GM23338 (cell line): ENCODE results near the gene TBX18. TPM values are rescaled to one million over a fixed set of nuclear protein-coding genes. Genes with fewer than 3 reads are reported as not detected.

ENCODE experiments used
- ATAC-seq: fragments of 200-7000 bp; cut with Tn5 transposase; 3 replicates; pipeline ENCODE4 v1.9.1; 2020
- DNase-seq: peaks from one replicate; pipeline ENCODE4 v3.0.0-alpha.2; 2015; ENCODE audit warnings: low spot score
- H2AFZ ChIP-seq: fragments of 200-600 bp; sonication (generic); 2 replicates; pipeline ENCODE4 v1.8.0; 2016; ENCODE audit warnings: antibody characterized with exemption, mild to moderate bottlenecking, moderate library complexity
- H3F3A ChIP-seq: fragments of 200-600 bp; sonication (generic); replicated peaks from 2 replicates; pipeline ENCODE4 v1.8.0; 2017; ENCODE audit warnings: antibody characterized with exemption, mixed run types, low read depth
- H3K27ac ChIP-seq: fragments of 200-600 bp; sonication (generic); 2 replicates; pipeline ENCODE4 v1.6.1; 2016; ENCODE audit warnings: low read depth
- H3K27me3 ChIP-seq: fragments of 200-600 bp; sonication (generic); 2 replicates; pipeline ENCODE4 v1.8.0; 2016; ENCODE audit warnings: mild to moderate bottlenecking, mixed run types, moderate library complexity; ENCODE audit not compliant: insufficient read depth
- H3K36me3 ChIP-seq: fragments of 200-600 bp; sonication (generic); 2 replicates; pipeline ENCODE4 v1.8.0; 2016; ENCODE audit warnings: mild to moderate bottlenecking; ENCODE audit not compliant: insufficient read depth
- H3K4me1 ChIP-seq: fragments of 200-600 bp; sonication (generic); 2 replicates; pipeline ENCODE4 v1.8.0; 2016; ENCODE audit warnings: mild to moderate bottlenecking, moderate library complexity; ENCODE audit not compliant: insufficient read depth
- H3K4me2 ChIP-seq: fragments of 200-600 bp; sonication (generic); 2 replicates; pipeline ENCODE4 v1.7.1; 2017; ENCODE audit warnings: mixed run types
- H3K4me3 ChIP-seq: fragments of 200-600 bp; sonication (generic); 2 replicates; pipeline ENCODE4 v1.6.1; 2016; ENCODE audit warnings: mixed run types
- H3K79me2 ChIP-seq: fragments of 200-600 bp; sonication (generic); replicated peaks from 2 replicates; pipeline ENCODE4 v1.8.0; 2017; ENCODE audit warnings: mild to moderate bottlenecking; ENCODE audit not compliant: insufficient read depth
- H3K9me2 ChIP-seq: fragments of 200-600 bp; sonication (generic); 2 replicates; pipeline ENCODE4 v1.8.0; 2017; ENCODE audit not compliant: insufficient read depth
- H4K20me1 ChIP-seq: fragments of 200-600 bp; sonication (generic); replicated peaks from 2 replicates; pipeline ENCODE4 v1.8.0; 2017; ENCODE audit warnings: mild to moderate bottlenecking; ENCODE audit not compliant: insufficient read depth
- H3K27ac Mint-ChIP-seq: 2 replicates; pipeline ENCODE4 v1.8.0; 2020; ENCODE audit warnings: inconsistent platforms, mild to moderate bottlenecking, moderate library complexity, mixed read lengths
- H3K27me3 Mint-ChIP-seq: 3 replicates; pipeline ENCODE4 v1.8.0; 2022; ENCODE audit warnings: low read depth, mild to moderate bottlenecking, moderate library complexity, mixed read lengths, inconsistent platforms; ENCODE audit not compliant: insufficient read depth, poor library complexity
- H3K36me3 Mint-ChIP-seq: 3 replicates; pipeline ENCODE4 v1.8.0; 2021; ENCODE audit warnings: low read depth, mild to moderate bottlenecking, inconsistent platforms, moderate library complexity, mixed read lengths
- H3K4me1 Mint-ChIP-seq: 3 replicates; pipeline ENCODE4 v1.8.0; 2020; ENCODE audit warnings: mild to moderate bottlenecking, inconsistent platforms, mixed read lengths
- H3K4me3 Mint-ChIP-seq: 3 replicates; pipeline ENCODE4 v1.8.0; 2021; ENCODE audit warnings: moderate library complexity, mild to moderate bottlenecking, inconsistent platforms, mixed read lengths
- H3K9me3 Mint-ChIP-seq: 3 replicates; pipeline ENCODE4 v1.8.0; 2020; ENCODE audit warnings: moderate library complexity, mild to moderate bottlenecking, inconsistent platforms, mixed read lengths
- CTCF ChIP-seq, 2 experiments: fragments of 200-600 bp in 1 of 2; sonication (generic) in 1 of 2; conservative IDR thresholded peaks; 2 replicates each; pipeline versions ENCODE4 v1.5.1 to v1.6.1; 2016 to 2017; ENCODE audit warnings: antibody characterized with exemption in 2 of 2, low read depth in 2 of 2, mild to moderate bottlenecking in 2 of 2, moderate library complexity in 1 of 2
- ETS1 ChIP-seq: IDR thresholded peaks from 2 replicates; pipeline ENCODE4 v1.6.1; 2016; ENCODE audit warnings: antibody characterized with exemption
- EZH2 ChIP-seq: fragments of 200-600 bp; sonication (generic); IDR thresholded peaks from one replicate; pipeline ENCODE4 v1.8.0; 2017; ENCODE audit warnings: antibody characterized with exemption, mild to moderate bottlenecking, low read depth; ENCODE audit not compliant: unreplicated experiment
- EZH2phosphoT487 ChIP-seq: fragments of 200-600 bp; sonication (generic); IDR thresholded peaks from one replicate; pipeline ENCODE4 v1.8.1; 2018; ENCODE audit warnings: antibody characterized with exemption; ENCODE audit not compliant: unreplicated experiment
- JUNB ChIP-seq: IDR thresholded peaks from one replicate; pipeline ENCODE4 v1.6.1; 2016; ENCODE audit warnings: antibody characterized with exemption; ENCODE audit not compliant: unreplicated experiment
- NANOG ChIP-seq: IDR thresholded peaks from 2 replicates; pipeline ENCODE4 v1.6.1; 2016; ENCODE audit warnings: antibody characterized with exemption, borderline replicate concordance
- POLR2AphosphoS5 ChIP-seq: IDR thresholded peaks from 2 replicates; pipeline ENCODE4 v1.6.1; 2016; ENCODE audit warnings: antibody characterized with exemption, low read depth
- ZNF331 ChIP-seq: fragments of 250-450 bp; sonication (Bioruptor Pico); IDR thresholded peaks from 2 replicates; pipeline ENCODE4 v1.5.0; 2020; ENCODE audit warnings: low read depth, mild to moderate bottlenecking, moderate library complexity
- ZNF462 ChIP-seq: fragments of 250-450 bp; sonication (Bioruptor Pico); IDR thresholded peaks from 2 replicates; pipeline ENCODE4 v1.5.0; 2020; ENCODE audit warnings: mild to moderate bottlenecking, moderate library complexity
- polyA plus RNA-seq: library from polyadenylated mRNA; unstranded; fragments of >200 nt; fragmentation: Nextera tagmentation; extraction: Ambion mirVana; gene quantifications from 2 replicates; pipeline ENCODE4 v1.2.1, GENCODE V29; 2016
- total RNA-seq: library from RNA; depleted of rRNA; stranded (reverse); fragments of >200 nt; shearing (Covaris generic); gene quantifications from 2 replicates; pipeline ENCODE4 v1.2.3, GENCODE V29; 2014

Gene TBX18
- total and polyA plus RNA-seq, 2 experiments from 2014 or later = 0.03 TPM; not detected in 1

GRCh38 chr6:84639396-84639795 lies 125.0 kb downstream of the TBX18 start (continued):
- TF ChIP-seq ZNF462 (CRISPR knock-in tag) (no peak), POLR2AphosphoS5 (no peak), EZH2phosphoT487 (no peak), JUNB (no peak), ZNF331 (CRISPR knock-in tag) (no peak), NANOG (no peak), EZH2 (no peak)

- Mint-ChIP-seq H3K27me3 (peaks cover 2% of the 10 kb centered on the region), H3K4me1 (no peaks in the 10 kb centered on the region), H3K36me3 (no peaks in the 10 kb centered on the region), H3K9me3 (no peaks in the 10 kb centered on the region), H3K27ac (no peak overlapping the region), H3K4me3 (no peak overlapping the region)
- Histone ChIP-seq H3F3A (no peaks in the 10 kb centered on the region), H3K27me3 (no peaks in the 10 kb centered on the region), H3K4me2 (no peak overlapping the region), H3K36me3 (no peaks in the 10 kb centered on the region), H3K4me3 (no peak overlapping the region), H2AFZ (no peak overlapping the region), H3K79me2 (no peaks in the 10 kb centered on the region), H3K27ac (no peak overlapping the region), H3K4me1 (no peaks in the 10 kb centered on the region), H3K9me2 (peaks cover 4% of the 10 kb centered on the region; the same call in 1 of the 2 replicates), H4K20me1 (no peaks in the 10 kb centered on the region)
- DNase-seq (no peak), ATAC-seq (no peak)
- no peak for TF ChIP-seq CTCF (conservative IDR thresholded peaks at IDR 0.05; ENCODE audit: low read depth in 2 of 2)
- no peak for TF ChIP-seq ETS1
Measured at GRCh38 chr6:84638286-84638685, 126.1 kb downstream of the TBX18 start.
